GM12892 (cell line): ENCODE measurements around the gene EFCAB12.

ENCODE experiments used
- DNase-seq: peaks from one replicate; pipeline ENCODE4 v3.0.0; 2011; ENCODE audit not compliant: insufficient read length
- FAIRE-seq: peaks from 2 replicates; lab custom pipeline; 2011; peaks lifted over from hg19 to GRCh38; lab: Jason Lieb, UNC
- POLR2A ChIP-seq: IDR thresholded peaks from 2 replicates; pipeline ENCODE4 v1.6.1; 2011; ENCODE audit warnings: low read depth, low read length, control low read depth
- POLR2AphosphoS5 ChIP-seq: IDR thresholded peaks from 2 replicates; pipeline ENCODE4 v1.6.1; 2011; ENCODE audit warnings: low read depth, low read length, control low read depth
- TAF1 ChIP-seq: IDR thresholded peaks from 2 replicates; pipeline ENCODE4 v1.6.1; 2011; ENCODE audit warnings: low read depth, mild to moderate bottlenecking, control low read depth, low read length, borderline replicate concordance

Gene EFCAB12

DNA sequence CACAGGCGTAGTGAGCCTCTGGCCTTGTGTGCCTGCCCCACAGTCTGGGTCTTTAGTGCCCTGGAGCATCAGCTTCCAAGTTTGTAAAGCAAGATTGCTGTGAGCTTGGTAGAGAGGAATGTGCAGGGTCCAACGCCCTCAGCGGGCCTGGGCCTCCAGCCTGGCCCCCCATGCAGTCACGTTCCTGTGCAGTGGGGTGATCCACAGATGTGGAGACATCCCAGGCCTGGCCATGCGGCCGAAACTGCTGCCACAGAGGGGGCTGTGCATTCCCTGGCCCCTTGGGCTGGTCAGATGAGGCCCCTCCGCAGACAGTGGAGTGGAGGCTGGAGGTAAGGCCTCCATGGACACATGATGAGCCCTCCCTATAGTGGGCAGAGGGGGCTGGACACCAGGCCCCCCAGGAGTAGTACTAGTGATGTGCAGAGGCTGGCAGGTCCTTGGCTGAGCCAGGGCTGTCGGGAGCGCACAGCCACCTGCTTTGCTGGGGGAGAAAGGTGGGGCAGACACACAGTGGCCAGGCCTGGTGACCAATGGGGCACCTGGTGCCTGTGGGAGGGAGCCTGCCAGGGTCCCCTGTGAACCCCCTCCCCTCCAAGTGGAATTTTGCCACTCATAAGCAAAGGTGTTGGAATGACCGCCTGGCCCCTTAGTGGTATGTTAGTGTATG is 71.5 kb downstream of the EFCAB12 start:
- FAIRE-seq (no peak), DNase-seq (no peak)
- TF ChIP-seq TAF1, result no peak
- TF ChIP-seq POLR2AphosphoS5, result no peak
- no peak for TF ChIP-seq POLR2A

DNA sequence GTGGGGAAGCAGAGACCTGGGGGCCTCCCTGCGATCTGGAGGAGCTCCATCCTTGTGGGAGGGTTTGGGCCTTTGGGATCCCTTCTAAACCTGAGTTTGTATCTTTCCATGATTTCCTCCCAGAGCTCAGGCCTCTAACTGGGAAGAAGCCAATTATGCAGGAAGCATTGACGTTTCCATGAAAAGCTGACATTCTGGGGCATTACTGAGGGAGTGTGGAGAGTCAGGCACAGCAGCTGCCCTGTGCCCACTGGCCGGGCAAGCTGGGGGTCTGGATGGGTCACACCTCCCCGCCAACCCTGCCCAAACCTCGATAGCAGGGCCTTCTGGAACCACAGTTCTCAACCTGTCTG is 74.9 kb downstream of the EFCAB12 start:
- no peak for TF ChIP-seq TAF1
- no peak for TF ChIP-seq POLR2A
- no peak for TF ChIP-seq POLR2AphosphoS5
- no peak for DNase-seq
- FAIRE-seq, result no peak

DNA sequence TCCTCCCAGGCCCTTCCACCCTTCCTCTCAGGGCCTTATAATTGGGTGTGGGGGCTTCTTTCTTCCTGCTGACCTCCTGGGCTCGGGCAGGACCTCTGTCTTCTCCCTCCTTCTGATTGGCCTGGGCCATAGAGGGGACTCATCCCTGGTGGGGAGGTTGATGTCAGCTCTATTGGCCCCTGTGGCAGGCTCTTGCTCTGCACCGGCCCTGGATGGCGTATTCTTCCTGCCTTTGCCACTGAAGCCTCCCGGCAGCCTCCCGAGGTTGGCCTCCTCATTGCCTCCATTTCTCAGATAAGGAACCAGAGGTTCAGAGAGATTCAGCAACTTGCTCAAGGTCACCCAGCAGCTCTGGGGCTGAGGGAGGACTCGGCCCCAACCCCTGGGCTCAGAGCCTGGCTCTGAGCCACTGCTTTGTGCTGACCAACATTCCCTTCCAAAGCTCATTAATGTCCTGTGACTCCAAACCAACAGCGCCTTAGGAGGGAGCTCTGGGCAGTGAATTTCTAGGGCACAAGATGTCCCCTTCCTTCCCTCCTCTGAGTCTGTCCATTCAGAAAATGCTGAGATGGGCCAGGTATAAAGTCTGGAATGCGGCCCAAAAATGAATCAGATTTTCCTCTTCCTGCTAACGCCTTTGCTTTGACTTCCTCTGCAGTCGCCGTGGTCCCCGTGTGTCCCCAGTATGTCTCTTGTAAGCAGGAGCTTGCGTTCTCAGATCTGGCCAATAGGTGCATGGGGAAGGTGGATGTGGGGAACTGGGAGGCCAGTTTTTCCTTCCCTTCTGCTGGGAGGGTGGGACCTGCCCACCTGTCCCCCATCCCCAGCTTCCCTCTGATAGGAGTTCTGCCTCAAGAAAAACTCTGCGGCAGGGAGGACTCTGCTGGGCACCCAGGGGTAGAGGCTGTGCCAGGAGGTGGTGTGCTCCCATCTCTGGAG is 75.5 kb downstream of the EFCAB12 start:
- FAIRE-seq, result no peak
- TF ChIP-seq TAF1, result no peak
- no peak for TF ChIP-seq POLR2A
- no peak for TF ChIP-seq POLR2AphosphoS5
- no peak for DNase-seq

DNA sequence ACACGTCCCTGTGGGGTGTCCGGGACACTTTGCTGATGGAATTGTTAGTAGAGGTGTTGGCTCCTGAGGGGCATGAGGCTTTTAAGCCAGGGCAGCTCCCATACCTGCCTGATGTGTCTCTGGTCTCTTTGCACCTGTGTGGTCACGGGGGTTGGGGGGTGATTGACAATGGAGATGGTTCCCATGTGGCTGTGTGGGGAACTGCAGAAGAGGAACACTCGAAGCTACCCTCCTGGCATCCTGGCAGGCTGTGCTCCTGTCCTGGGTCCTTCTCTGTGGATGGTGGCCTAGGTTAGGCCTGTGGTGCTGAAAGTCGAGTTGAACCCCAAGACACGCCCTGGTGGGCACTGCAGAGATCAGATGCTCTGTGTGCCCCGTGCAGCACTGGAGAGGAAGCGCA is 76.4 kb downstream of the EFCAB12 start:
- DNase-seq, result no peak
- FAIRE-seq, result no peak
- TF ChIP-seq TAF1 (no peak), POLR2A (no peak), POLR2AphosphoS5 (no peak)
